ENCODE results near the gene MEGF11. TPM values are rescaled to one million over a fixed set of nuclear protein-coding genes. Genes with fewer than 3 reads are reported as not detected.
"Not testable (repeated sequence)": the region's sequence is repeated elsewhere in the genome, so short reads cannot be mapped to it uniquely, and the experiment has no call there.

The MEGF11 gene
- total RNA-seq, 1 donor: 0.27 TPM

- DNase-seq (ENCODE audit: low read depth in 2 of 3, low spot score in 2 of 3): no peak
Observed at GRCh38 chr15:65990298-65990981, 263.1 kb downstream of the MEGF11 start.

GRCh38 chr15:65987100-65987499 is 266.4 kb downstream of the MEGF11 start:
- DNase-seq (ENCODE audit: low read depth in 2 of 3, low spot score in 2 of 3): no peak

- DNase-seq (ENCODE audit: low read depth in 2 of 3, low spot score in 2 of 3): no peak
Observed at GRCh38 chr15:65986416-65986815, 267.1 kb downstream of the MEGF11 start.

GRCh38 chr15:65985387-65985786 is 268.2 kb downstream of the MEGF11 start:
- no peak for DNase-seq (ENCODE audit: low read depth in 2 of 3, low spot score in 2 of 3)

- no peak for DNase-seq (ENCODE audit: low read depth in 2 of 3, low spot score in 2 of 3)
Observed at GRCh38 chr15:65982627-65983322, 270.8 kb downstream of the MEGF11 start.

GRCh38 chr15:65981837-65982626 is 271.5 kb downstream of the MEGF11 start:
- peak; percentile 21 to 74 (median 72) for DNase-seq (ENCODE audit: low read depth in 2 of 3, low spot score in 2 of 3)

- peak in 1 of 3 donors; percentile 29 for DNase-seq (ENCODE audit: low read depth in 2 of 3, low spot score in 2 of 3)
Observed at GRCh38 chr15:65980824-65981456, 272.6 kb downstream of the MEGF11 start.

- no peak for DNase-seq (ENCODE audit: low read depth in 2 of 3, low spot score in 2 of 3)
Observed at GRCh38 chr15:65979837-65980236, 273.7 kb downstream of the MEGF11 start.

GRCh38 chr15:65979316-65979715 is 274.2 kb downstream of the MEGF11 start:
- no peak for DNase-seq (ENCODE audit: low read depth in 2 of 3, low spot score in 2 of 3)

GRCh38 chr15:65978110-65978509 is 275.4 kb downstream of the MEGF11 start:
- no peak for DNase-seq (ENCODE audit: low read depth in 2 of 3, low spot score in 2 of 3)

GRCh38 chr15:65976196-65976595 is 277.4 kb downstream of the MEGF11 start:
- not testable (repeated sequence) for DNase-seq (ENCODE audit: low read depth in 2 of 3, low spot score in 2 of 3)

- no peak for DNase-seq (ENCODE audit: low read depth in 2 of 3, low spot score in 2 of 3)
Observed at GRCh38 chr15:65971741-65971995, 281.9 kb downstream of the MEGF11 start.

GRCh38 chr15:65970937-65971740 is 282.4 kb downstream of the MEGF11 start:
- no peak for DNase-seq (ENCODE audit: low read depth in 2 of 3, low spot score in 2 of 3)

GRCh38 chr15:65969865-65970816 is 283.4 kb downstream of the MEGF11 start:
- no peak for DNase-seq (ENCODE audit: low read depth in 2 of 3, low spot score in 2 of 3)

GRCh38 chr15:65968511-65968910 is 285.0 kb downstream of the MEGF11 start:
- DNase-seq (ENCODE audit: low read depth in 2 of 3, low spot score in 2 of 3): no peak

GRCh38 chr15:65964792-65965433 is 288.6 kb downstream of the MEGF11 start:
- DNase-seq (ENCODE audit: low read depth in 2 of 3, low spot score in 2 of 3): no peak

- no peak for DNase-seq (ENCODE audit: low read depth in 2 of 3, low spot score in 2 of 3)
Observed at GRCh38 chr15:65963911-65964482, 289.6 kb downstream of the MEGF11 start.

- DNase-seq (ENCODE audit: low read depth in 2 of 3, low spot score in 2 of 3): no peak
Observed at GRCh38 chr15:65963358-65963757, 290.2 kb downstream of the MEGF11 start.

- DNase-seq (ENCODE audit: low read depth in 2 of 3, low spot score in 2 of 3): no peak
Observed at GRCh38 chr15:65962187-65962586, 291.4 kb downstream of the MEGF11 start.
